B cell (primary cell): ENCODE data around the gene TMEM244. TPM values are rescaled to one million over a fixed set of nuclear protein-coding genes. Genes with fewer than 3 reads are reported as not detected.

Experiments
- ATAC-seq: fragments of 200-7000 bp; cut with Tn5 transposase; one replicate; pipeline ENCODE4 v1.10.0; 2021; ENCODE audit warnings: low read depth, mild to moderate bottlenecking, moderate number of reproducible peaks, moderate library complexity
- CTCF ChIA-PET: fragments of 350-600 bp; sonication (Branson Sonifier 250); formaldehyde crosslinking; loops from one replicate; lab custom pipeline; 2021; ENCODE audit warnings: antibody characterized with exemption, inconsistent platforms; lab: Charles Lee
- POLR2A ChIA-PET: fragments of 350-600 bp; sonication (Branson Sonifier 250); formaldehyde crosslinking; loops from one replicate; lab custom pipeline; 2021; ENCODE audit warnings: antibody characterized with exemption; lab: Charles Lee
- DNase-seq: peaks from one replicate; pipeline ENCODE4 v3.0.0; 2013
- H2AFZ ChIP-seq: 2 replicates; pipeline ENCODE4 v1.6.1; 2012; ENCODE audit warnings: mild to moderate bottlenecking, low read depth, low read length; ENCODE audit not compliant: insufficient read depth, poor library complexity, severe bottlenecking
- H3K27ac ChIP-seq, 2 donors: 1 replicate in 1 of 2; 2 replicates in 1 of 2; pipeline ENCODE4 v1.5.1; 2012 to 2013; ENCODE audit warnings: low read length in 2 of 2, mild to moderate bottlenecking in 2 of 2, moderate library complexity in 1 of 2
- H3K27me3 ChIP-seq, 4 experiments: fragments of 200-600 bp in 1 of 4; sonication (generic) in 1 of 4; replicated peaks in 1 of 4; 1 replicate in 2 of 4; 2 replicates in 2 of 4; pipeline versions ENCODE4 v1.6.1 to v1.7.0; 2013 to 2016; ENCODE audit warnings: low read length in 3 of 4, mild to moderate bottlenecking in 2 of 4, mixed read lengths in 1 of 4, moderate library complexity in 1 of 4; ENCODE audit not compliant: insufficient read depth in 4 of 4, control insufficient read depth in 3 of 4; ENCODE audit errors: control extremely low read depth in 1 of 4
- H3K36me3 ChIP-seq, 2 experiments: replicated peaks in 1 of 2; 1 replicate in 1 of 2; 2 replicates in 1 of 2; pipeline versions ENCODE4 v1.6.1 to v1.7.1; 2013; ENCODE audit warnings: low read length in 1 of 2; ENCODE audit not compliant: insufficient read depth in 2 of 2, control insufficient read depth in 1 of 2; ENCODE audit errors: control extremely low read depth in 1 of 2, extremely low read depth in 1 of 2
- H3K4me1 ChIP-seq, 2 donors: fragments of 200-600 bp in 1 of 2; sonication (generic) in 1 of 2; 1 replicate in 1 of 2; 2 replicates in 1 of 2; pipeline versions ENCODE4 v1.5.1 to v1.6.1; 2013 to 2017; ENCODE audit warnings: low read length in 2 of 2; ENCODE audit not compliant: control insufficient read depth in 2 of 2, insufficient read depth in 2 of 2
- H3K4me2 ChIP-seq: replicated peaks from 2 replicates; pipeline ENCODE3; 2012; ENCODE audit warnings: mild to moderate bottlenecking, low read depth, low read length; ENCODE audit not compliant: poor library complexity, severe bottlenecking
- H3K4me3 ChIP-seq, 5 experiments: fragments of 200-600 bp in 1 of 5; sonication (generic) in 1 of 5; 1 replicate in 3 of 5; 2 replicates in 2 of 5; pipeline versions ENCODE4 v1.5.1 to v1.7.0; 2011 to 2016; ENCODE audit warnings: low read length in 4 of 5, mild to moderate bottlenecking in 4 of 5, low read depth in 2 of 5, control low read depth in 1 of 5, moderate library complexity in 1 of 5; ENCODE audit not compliant: insufficient read depth in 1 of 5; ENCODE audit errors: control extremely low read depth in 1 of 5, extremely low read depth in 1 of 5
- H3K79me2 ChIP-seq: fragments of 200-600 bp; sonication (generic); one replicate; pipeline ENCODE4 v1.6.0; 2016; ENCODE audit warnings: low read length; ENCODE audit not compliant: control insufficient read depth, insufficient read depth
- H3K9ac ChIP-seq: fragments of 200-600 bp; sonication (generic); 2 replicates; pipeline ENCODE4 v1.6.1; 2017; ENCODE audit warnings: mild to moderate bottlenecking, low read length, moderate library complexity
- H3K9me3 ChIP-seq, 3 donors: one replicate each; pipeline versions ENCODE4 v1.6.1 to v1.7.1; 2013; ENCODE audit warnings: low read length in 2 of 3; ENCODE audit not compliant: control insufficient read depth in 2 of 3, insufficient read depth in 1 of 3; ENCODE audit errors: control extremely low read depth in 1 of 3
- H4K20me1 ChIP-seq: 2 replicates; pipeline ENCODE4 v1.6.0; 2012; ENCODE audit warnings: mild to moderate bottlenecking, low read length; ENCODE audit not compliant: insufficient read depth, control insufficient read depth, poor library complexity, severe bottlenecking
- H3K27ac Mint-ChIP-seq: one replicate; pipeline ENCODE4 v1.8.0; 2021; ENCODE audit warnings: mixed read lengths
- H3K27me3 Mint-ChIP-seq: one replicate; pipeline ENCODE4 v1.8.0; 2021; ENCODE audit warnings: mixed read lengths
- H3K4me1 Mint-ChIP-seq: one replicate; pipeline ENCODE4 v1.8.0; 2021; ENCODE audit warnings: mixed read lengths
- H3K4me3 Mint-ChIP-seq: one replicate; pipeline ENCODE4 v1.8.0; 2021; ENCODE audit warnings: mixed read lengths
- H3K9me3 Mint-ChIP-seq: one replicate; pipeline ENCODE4 v1.8.0; 2022; ENCODE audit warnings: mixed read lengths; ENCODE audit not compliant: insufficient read depth
- CTCF ChIP-seq: fragments of 200-600 bp; IDR thresholded peaks from one replicate; pipeline ENCODE4 v1.8.0; 2022; ENCODE audit warnings: antibody characterized with exemption, mild to moderate bottlenecking
- EZH2 ChIP-seq: IDR thresholded peaks from 2 replicates; pipeline ENCODE4 v1.6.1; 2012; ENCODE audit warnings: borderline replicate concordance, low read depth, mild to moderate bottlenecking, moderate library complexity, low read length; ENCODE audit not compliant: insufficient read depth, poor library complexity, severe bottlenecking
- WGBS: methylation state at CpG from one replicate; pipeline ENCODE4 v1.1.5; 2013; ENCODE audit warnings: missing lambda C conversion rate; ENCODE audit not compliant: insufficient coverage; 5-methylcytosine and 5-hydroxymethylcytosine counted together
- intact Hi-C: fragments of 100-400 bp; cut with micrococcal nuclease; formaldehyde crosslinking; loops from one replicate; pipeline ENCODE4 v1.10.0; 2022
- polyA plus RNA-seq: library from polyadenylated mRNA; depleted of rRNA; stranded (reverse); fragments of >200 nt; gene quantifications from 2 replicates; pipeline ENCODE4 v1.2.3, GENCODE V29; 2012
- total RNA-seq, 2 donors: library from RNA; stranded (reverse); fragments of 120-200 nt in 1 of 2; gene quantifications; 1 replicate in 1 of 2; 2 replicates in 1 of 2; pipeline versions ENCODE4 v1.2.3 to v1.2.4, GENCODE V29; 2013 to 2022

The TMEM244 gene
- total and polyA plus RNA-seq, 2 donors (not counting 1 experiment from before 2014, with no cell fraction given) = not detected

DNA sequence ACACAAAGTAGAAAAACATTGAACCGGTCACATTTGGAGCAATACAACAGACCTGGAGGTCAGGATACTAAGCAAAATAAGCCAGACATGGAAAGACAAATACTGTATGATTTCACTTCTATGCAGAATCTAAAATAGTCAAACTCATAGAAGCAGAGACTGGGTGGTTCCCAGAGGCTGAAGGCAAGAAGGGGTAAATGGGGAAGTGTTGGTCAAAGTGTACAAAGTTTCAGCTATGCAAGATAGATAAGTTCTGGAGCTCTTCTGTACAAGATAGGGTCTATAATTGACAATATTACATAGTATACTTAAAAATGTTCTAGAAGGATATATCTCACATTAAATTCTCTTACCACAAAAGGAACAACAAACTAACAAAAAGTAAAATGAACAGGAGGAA lies 70.3 kb downstream of the TMEM244 start:
- intact Hi-C loops = no loop called here
- peaks cover 0 to 4% (median 0%) of the 10 kb centered on the region in 4 experiments for H3K27me3 ChIP-seq
- DNase-seq = no peak
- no peak overlapping the region for H3K27ac ChIP-seq
- Mint-ChIP-seq H3K27me3 (no peaks in the 10 kb centered on the region), H3K27ac (no peak overlapping the region), H3K4me3 (no peak overlapping the region), H3K9me3 (no peaks in the 10 kb centered on the region), H3K4me1 (peaks cover 3% of the 10 kb centered on the region)
- no peaks in the 10 kb centered on the region for H3K4me1 ChIP-seq
- H3K4me3 ChIP-seq = no peak overlapping the region
- WGBS = 100% methylated on average over 1 of the region's 1 CpG
- POLR2A ChIA-PET = no interaction called here
- H4K20me1 ChIP-seq = no peaks in the 10 kb centered on the region
- no peak for ATAC-seq
- no peaks in the 10 kb centered on the region for H3K9me3 ChIP-seq
- no peaks in the 10 kb centered on the region for H3K79me2 ChIP-seq
- H3K4me2 ChIP-seq = no peak overlapping the region
- CTCF ChIA-PET = interaction anchor here (0.8 kb wide), 1 partner anchor 15 kb away, joined by 3 read pairs; no protein-coding TSS in a partner anchor
- H3K9ac ChIP-seq = no peak overlapping the region
- H2AFZ ChIP-seq = no peak overlapping the region
- H3K36me3 ChIP-seq = no peaks in the 10 kb centered on the region
- TF ChIP-seq EZH2 (no peak), CTCF (no peak)

GRCh38 chr6:129789974-129790373 lies 71.1 kb downstream of the TMEM244 start:
- Histone ChIP-seq H4K20me1 (no peaks in the 10 kb centered on the region), H3K4me3 (no peak overlapping the region), H3K79me2 (no peaks in the 10 kb centered on the region), H3K4me1 (no peaks in the 10 kb centered on the region), H3K27ac (no peak overlapping the region), H2AFZ (no peak overlapping the region), H3K36me3 (no peaks in the 10 kb centered on the region), H3K9ac (no peak overlapping the region), H3K9me3 (no peaks in the 10 kb centered on the region), H3K4me2 (no peak overlapping the region), H3K27me3 (peaks cover 0 to 4% (median 0%) of the 10 kb centered on the region in 4 experiments)
- Mint-ChIP-seq H3K27ac (no peak overlapping the region), H3K9me3 (no peaks in the 10 kb centered on the region), H3K27me3 (no peaks in the 10 kb centered on the region), H3K4me1 (peaks cover 3% of the 10 kb centered on the region), H3K4me3 (no peak overlapping the region)
- ChIA-PET CTCF (interaction anchor here (0.8 kb wide), 1 partner anchor 15 kb away, joined by 3 read pairs; no protein-coding TSS in a partner anchor), POLR2A (no interaction called here)
- intact Hi-C loops = no loop called here
- DNase-seq (no peak), ATAC-seq (no peak)
- no peak for TF ChIP-seq CTCF
